Upper lobe of left lung (tissue), 4 donors: ENCODE data around the gene MIF.

ENCODE experiments used
- POLR2AphosphoS5 ChIP-seq, 2 donors: sonication (generic); formaldehyde crosslinking; IDR thresholded peaks; one replicate each; pipeline ENCODE4 v1.5.1; 2017; ENCODE audit warnings: antibody characterized with exemption in 2 of 2
- TF ChIP-seq, protein P1 (sequence below), 6 experiments: fragments of 450-650 bp in 4 of 6; fragments of 200-600 bp in 2 of 6; sonication (generic) in 2 of 6; IDR thresholded peaks; one replicate each; pipeline ENCODE4 v1.5.1; 2016 to 2019; ENCODE audit warnings: antibody characterized with exemption in 6 of 6

DNA sequence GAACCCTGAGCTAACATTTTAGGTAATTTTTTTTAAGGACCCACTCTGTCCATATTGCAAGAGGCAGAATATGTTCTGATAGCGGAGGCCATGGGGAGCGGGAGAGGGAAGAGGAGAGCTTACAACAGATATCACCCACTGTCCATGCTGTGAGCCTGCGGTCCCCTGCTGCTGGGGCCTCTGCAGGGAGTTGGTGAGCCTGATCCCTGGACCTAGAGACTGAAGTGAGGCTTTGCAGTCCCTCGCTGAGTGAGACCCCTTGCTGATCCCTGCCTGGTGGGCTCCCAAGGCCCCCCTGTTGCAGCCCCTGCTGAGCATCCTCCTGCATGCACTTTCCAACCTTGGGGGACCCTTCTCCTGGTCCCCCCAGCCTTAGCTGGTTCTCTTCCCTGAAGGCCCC, 12.5 kb downstream of the MIF start:
- TF ChIP-seq, protein P1, sequence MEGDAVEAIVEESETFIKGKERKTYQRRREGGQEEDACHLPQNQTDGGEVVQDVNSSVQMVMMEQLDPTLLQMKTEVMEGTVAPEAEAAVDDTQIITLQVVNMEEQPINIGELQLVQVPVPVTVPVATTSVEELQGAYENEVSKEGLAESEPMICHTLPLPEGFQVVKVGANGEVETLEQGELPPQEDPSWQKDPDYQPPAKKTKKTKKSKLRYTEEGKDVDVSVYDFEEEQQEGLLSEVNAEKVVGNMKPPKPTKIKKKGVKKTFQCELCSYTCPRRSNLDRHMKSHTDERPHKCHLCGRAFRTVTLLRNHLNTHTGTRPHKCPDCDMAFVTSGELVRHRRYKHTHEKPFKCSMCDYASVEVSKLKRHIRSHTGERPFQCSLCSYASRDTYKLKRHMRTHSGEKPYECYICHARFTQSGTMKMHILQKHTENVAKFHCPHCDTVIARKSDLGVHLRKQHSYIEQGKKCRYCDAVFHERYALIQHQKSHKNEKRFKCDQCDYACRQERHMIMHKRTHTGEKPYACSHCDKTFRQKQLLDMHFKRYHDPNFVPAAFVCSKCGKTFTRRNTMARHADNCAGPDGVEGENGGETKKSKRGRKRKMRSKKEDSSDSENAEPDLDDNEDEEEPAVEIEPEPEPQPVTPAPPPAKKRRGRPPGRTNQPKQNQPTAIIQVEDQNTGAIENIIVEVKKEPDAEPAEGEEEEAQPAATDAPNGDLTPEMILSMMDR (IDR thresholded peaks at IDR 0.05) = no peak
- TF ChIP-seq POLR2AphosphoS5 (IDR thresholded peaks at IDR 0.05) = no peak
